ENCODE measurements around the gene OCIAD1. TPM values are rescaled to one million over a fixed set of nuclear protein-coding genes. Genes with fewer than 3 reads are reported as not detected.
"Not testable (repeated sequence)": the region's sequence is repeated elsewhere in the genome, so short reads cannot be mapped to it uniquely, and the experiment has no call there.

The OCIAD1 gene
- 96.6 TPM for total RNA-seq

- Histone ChIP-seq H3K27me3 (ENCODE audit: insufficient read depth, low read length) (peaks cover 2% of the 10 kb centered on the region), H3K9me3 (ENCODE audit: low read depth, low read length) (no peaks in the 10 kb centered on the region), H3K4me1 (ENCODE audit: insufficient read depth, low read length) (peaks cover 20% of the 10 kb centered on the region), H3K4me3 (ENCODE audit: low read length) (peak within 1 kb of the TSS; percentile 89)
Observed at GRCh38 chr4:48830706-48831531, at the start of gene OCIAD1. TSS of gene OCIAD1 (plus strand) at chr4:48831088. CDS start at chr4:48832625, 1,537 bp downstream.

GRCh38 chr4:48781968-48782367 is 48.9 kb upstream of the OCIAD1 start:
- no peaks in the 10 kb centered on the region for H3K9me3 ChIP-seq (ENCODE audit: low read depth, low read length)
- H3K27me3 ChIP-seq (ENCODE audit: insufficient read depth, low read length) = no peaks in the 10 kb centered on the region
- H3K4me3 ChIP-seq (ENCODE audit: low read length) = no peak overlapping the region
- peaks cover 26% of the 10 kb centered on the region for H3K4me1 ChIP-seq (ENCODE audit: insufficient read depth, low read length)

DNA sequence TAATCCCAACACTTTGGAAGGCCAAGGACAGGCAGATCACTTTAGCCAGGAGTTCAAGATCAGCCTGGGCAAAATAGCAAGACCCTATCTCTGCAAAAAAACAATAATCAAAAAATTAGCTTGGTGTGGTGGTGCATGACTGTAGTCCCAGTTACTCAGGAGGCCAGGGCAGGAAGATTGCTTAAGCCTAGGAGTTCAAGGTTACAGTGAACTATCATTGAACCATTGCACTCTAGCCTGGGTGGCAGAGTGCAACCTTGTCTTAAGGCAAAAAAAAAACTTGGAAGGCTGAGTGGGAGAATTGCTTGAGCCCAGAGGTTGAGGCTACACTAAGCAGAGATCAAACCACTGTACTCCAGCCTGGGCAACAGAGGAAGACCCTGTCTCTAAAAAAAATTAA is 45.6 kb upstream of the OCIAD1 start:
- Histone ChIP-seq H3K9me3 (ENCODE audit: low read depth, low read length) (no peaks in the 10 kb centered on the region), H3K4me3 (ENCODE audit: low read length) (no peak overlapping the region), H3K27me3 (ENCODE audit: insufficient read depth, low read length) (no peaks in the 10 kb centered on the region), H3K4me1 (ENCODE audit: insufficient read depth, low read length) (peaks cover 7% of the 10 kb centered on the region)

- Histone ChIP-seq H3K4me1 (ENCODE audit: insufficient read depth, low read length) (no peaks in the 10 kb centered on the region), H3K4me3 (ENCODE audit: low read length) (no peak overlapping the region), H3K27me3 (ENCODE audit: insufficient read depth, low read length) (no peaks in the 10 kb centered on the region), H3K9me3 (ENCODE audit: low read depth, low read length) (no peaks in the 10 kb centered on the region)
Observed at GRCh38 chr4:48786549-48786948, 44.3 kb upstream of the OCIAD1 start.

- H3K4me1 ChIP-seq (ENCODE audit: insufficient read depth, low read length) = no peaks in the 10 kb centered on the region
- H3K27me3 ChIP-seq (ENCODE audit: insufficient read depth, low read length) = no peaks in the 10 kb centered on the region
- no peak overlapping the region for H3K4me3 ChIP-seq (ENCODE audit: low read length)
Observed at GRCh38 chr4:48787056-48787455, 43.8 kb upstream of the OCIAD1 start.

GRCh38 chr4:48790561-48790960 is 40.3 kb upstream of the OCIAD1 start:
- Histone ChIP-seq H3K9me3 (ENCODE audit: low read depth, low read length) (no peaks in the 10 kb centered on the region), H3K4me1 (ENCODE audit: insufficient read depth, low read length) (peaks cover 9% of the 10 kb centered on the region), H3K27me3 (ENCODE audit: insufficient read depth, low read length) (no peaks in the 10 kb centered on the region), H3K4me3 (ENCODE audit: low read length) (no peak overlapping the region)

More at GRCh38 chr4:48787056-48787455, 43.8 kb upstream of the OCIAD1 start:
- no peaks in the 10 kb centered on the region for H3K9me3 ChIP-seq (ENCODE audit: low read depth, low read length)

DNA sequence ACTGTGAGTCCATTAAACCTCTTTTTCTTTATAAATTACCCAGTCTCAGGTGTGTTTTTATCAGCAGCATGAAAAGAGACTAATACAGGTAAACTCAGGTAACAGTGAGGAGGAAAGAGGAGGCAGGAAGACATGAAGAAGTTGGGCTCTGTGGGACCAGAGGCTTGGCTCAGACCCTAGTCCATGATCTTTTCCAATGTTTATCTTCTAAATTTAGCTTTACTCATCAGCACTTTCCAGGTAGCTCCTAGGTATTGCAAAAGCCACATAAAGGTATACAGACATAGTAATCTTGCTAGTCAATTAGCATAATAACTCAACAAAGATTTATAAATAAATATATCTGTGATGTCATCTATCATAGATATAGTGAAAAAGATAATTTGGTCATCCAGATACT is 39.6 kb upstream of the OCIAD1 start:
- no peak overlapping the region for H3K4me3 ChIP-seq (ENCODE audit: low read length)
- no peaks in the 10 kb centered on the region for H3K27me3 ChIP-seq (ENCODE audit: insufficient read depth, low read length)
- peaks cover 9% of the 10 kb centered on the region for H3K4me1 ChIP-seq (ENCODE audit: insufficient read depth, low read length)
- H3K9me3 ChIP-seq (ENCODE audit: low read depth, low read length) = no peaks in the 10 kb centered on the region

- no peak overlapping the region for H3K4me3 ChIP-seq (ENCODE audit: low read length)
- peaks cover 9% of the 10 kb centered on the region for H3K4me1 ChIP-seq (ENCODE audit: insufficient read depth, low read length)
- no peaks in the 10 kb centered on the region for H3K9me3 ChIP-seq (ENCODE audit: low read depth, low read length)
- H3K27me3 ChIP-seq (ENCODE audit: insufficient read depth, low read length) = no peaks in the 10 kb centered on the region
Observed at GRCh38 chr4:48792348-48793006, 38.4 kb upstream of the OCIAD1 start.

DNA sequence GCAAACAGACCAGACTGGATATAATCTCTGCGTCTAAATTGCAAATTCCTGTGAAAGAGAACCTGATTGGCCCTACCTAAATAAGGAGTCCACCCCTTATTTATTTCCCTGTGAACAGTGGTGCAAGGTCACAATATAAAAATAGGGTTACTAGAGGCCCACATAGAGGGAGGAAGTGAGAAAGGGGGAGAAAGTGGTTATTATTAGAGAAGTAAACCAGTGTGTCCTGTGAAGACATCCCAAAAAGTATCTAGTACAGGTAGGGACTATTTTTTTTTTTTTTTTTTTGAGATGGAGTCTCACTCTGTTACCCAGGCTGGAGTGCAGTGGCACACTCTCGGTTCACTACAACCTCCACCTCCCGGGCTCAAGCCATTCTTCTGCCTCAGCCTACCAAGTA is 35.8 kb upstream of the OCIAD1 start:
- peaks cover 9% of the 10 kb centered on the region for H3K4me1 ChIP-seq (ENCODE audit: insufficient read depth, low read length)
- H3K9me3 ChIP-seq (ENCODE audit: low read depth, low read length) = no peaks in the 10 kb centered on the region
- no peaks in the 10 kb centered on the region for H3K27me3 ChIP-seq (ENCODE audit: insufficient read depth, low read length)
- H3K4me3 ChIP-seq (ENCODE audit: low read length) = no peak overlapping the region

GRCh38 chr4:48796191-48796926 is 34.5 kb upstream of the OCIAD1 start:
- Histone ChIP-seq H3K4me1 (ENCODE audit: insufficient read depth, low read length) (peaks cover 9% of the 10 kb centered on the region), H3K9me3 (ENCODE audit: low read depth, low read length) (no peaks in the 10 kb centered on the region), H3K27me3 (ENCODE audit: insufficient read depth, low read length) (no peaks in the 10 kb centered on the region), H3K4me3 (ENCODE audit: low read length) (no peak overlapping the region)

DNA sequence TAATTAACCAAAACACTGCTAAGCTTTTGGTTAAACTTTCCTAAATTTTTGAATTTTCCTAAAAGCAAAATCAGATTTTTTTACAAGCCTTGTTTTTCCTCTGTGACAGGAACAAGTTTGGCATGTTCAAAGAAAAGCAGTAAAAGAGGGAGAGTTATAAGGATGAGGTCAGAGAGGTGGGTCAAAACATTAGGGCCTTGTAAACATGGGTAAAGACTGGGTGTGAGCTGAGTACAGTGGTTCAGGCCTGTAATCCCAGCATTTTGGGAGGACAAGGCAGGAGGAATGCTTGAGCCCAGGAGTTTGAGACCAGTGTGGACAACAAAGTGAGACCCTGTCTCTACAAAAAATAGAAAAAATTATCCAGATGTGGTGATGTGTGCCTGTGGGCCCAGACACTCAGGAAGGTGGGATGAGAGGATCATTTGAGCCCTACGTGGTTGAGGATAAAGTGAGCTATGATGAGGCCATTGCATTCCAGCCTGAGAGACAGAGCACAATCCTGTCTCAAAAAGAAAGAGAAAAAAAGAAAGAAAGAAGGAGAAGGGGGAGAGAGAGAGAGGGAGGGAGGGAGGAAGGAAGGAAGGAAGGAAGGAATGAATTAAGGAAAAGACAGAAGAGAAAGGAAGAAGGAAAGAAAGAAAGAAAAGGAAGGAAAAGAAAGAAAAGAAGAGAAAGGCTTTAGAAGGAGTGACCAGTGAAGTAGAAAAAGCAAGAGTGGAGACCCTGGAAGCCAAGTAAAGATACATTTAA is 33.8 kb upstream of the OCIAD1 start:
- Histone ChIP-seq H3K4me3 (ENCODE audit: low read length) (no peak overlapping the region), H3K27me3 (ENCODE audit: insufficient read depth, low read length) (no peaks in the 10 kb centered on the region)

GRCh38 chr4:48798117-48798516 is 32.8 kb upstream of the OCIAD1 start:
- H3K27me3 ChIP-seq (ENCODE audit: insufficient read depth, low read length) = no peaks in the 10 kb centered on the region
- no peaks in the 10 kb centered on the region for H3K9me3 ChIP-seq (ENCODE audit: low read depth, low read length)
- no peaks in the 10 kb centered on the region for H3K4me1 ChIP-seq (ENCODE audit: insufficient read depth, low read length)
- H3K4me3 ChIP-seq (ENCODE audit: low read length) = no peak overlapping the region

More for the DNA sequence above, 33.8 kb upstream of the OCIAD1 start:
- Histone ChIP-seq H3K9me3 (ENCODE audit: low read depth, low read length) (no peaks in the 10 kb centered on the region), H3K4me1 (ENCODE audit: insufficient read depth, low read length) (peaks cover 8% of the 10 kb centered on the region)

GRCh38 chr4:48799157-48799556 is 31.7 kb upstream of the OCIAD1 start:
- no peaks in the 10 kb centered on the region for H3K9me3 ChIP-seq (ENCODE audit: low read depth, low read length)
- H3K27me3 ChIP-seq (ENCODE audit: insufficient read depth, low read length) = no peaks in the 10 kb centered on the region
- H3K4me1 ChIP-seq (ENCODE audit: insufficient read depth, low read length) = no peaks in the 10 kb centered on the region
- H3K4me3 ChIP-seq (ENCODE audit: low read length) = no peak overlapping the region

GRCh38 chr4:48800155-48800554 is 30.7 kb upstream of the OCIAD1 start:
- not testable (repeated sequence) for H3K9me3 ChIP-seq (ENCODE audit: low read depth, low read length); H3K27me3 ChIP-seq (ENCODE audit: insufficient read depth, low read length); H3K4me3 ChIP-seq (ENCODE audit: low read length); H3K4me1 ChIP-seq (ENCODE audit: insufficient read depth, low read length)

Measured in mononuclear cell (primary cell).